Measurements from ENCODE around the gene SGIP1. TPM values are rescaled to one million over a fixed set of nuclear protein-coding genes. Genes with fewer than 3 reads are reported as not detected.
A peak's percentile ranks its signal among the peaks of the same experiment; 100 is the strongest.
"Not testable (repeated sequence)": the region's sequence is repeated elsewhere in the genome, so short reads cannot be mapped to it uniquely, and the experiment has no call there.

The SGIP1 gene
- total RNA-seq, 2 experiments from 2014 or later, result not detected

- Mint-ChIP-seq H3K36me3 (no peaks in the 10 kb centered on the region), H3K27me3 (peaks cover 11% of the 10 kb centered on the region), H3K27ac (no peak overlapping the region), H3K4me1 (peaks cover 6% of the 10 kb centered on the region), H3K4me3 (no peak overlapping the region), H3K9me3 (ENCODE audit: low read depth) (no peaks in the 10 kb centered on the region)
- CTCF ChIA-PET, result interaction anchor here (1.2 kb wide), 1 partner anchor 10 kb away, joined by 4 read pairs; no protein-coding TSS in a partner anchor
- no peak for DNase-seq
- ATAC-seq, result no peak
Measured at GRCh38 chr1:66775646-66776045, 241.7 kb downstream of the SGIP1 start.

DNA sequence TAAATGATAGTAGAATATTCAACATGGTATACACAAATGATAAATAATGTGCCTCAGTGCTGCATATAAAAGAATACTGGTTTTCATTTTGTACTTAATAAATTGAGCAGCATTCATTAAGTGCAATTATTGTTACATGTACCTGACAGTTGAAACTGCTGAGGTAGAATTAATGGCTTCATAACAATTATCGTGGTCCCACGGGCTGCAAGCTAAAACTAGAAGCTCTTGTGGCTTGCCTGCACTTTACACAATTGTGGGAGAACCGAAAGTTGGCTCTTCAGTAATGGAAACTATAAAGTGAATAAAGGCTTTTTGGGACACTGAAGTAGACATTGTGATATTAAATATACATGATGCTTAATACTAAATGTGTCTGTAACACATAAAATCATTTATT is 243.9 kb downstream of the SGIP1 start:
- ATAC-seq (no peak), DNase-seq (no peak)
- H3K9me3 Mint-ChIP-seq (ENCODE audit: low read depth), result no peaks in the 10 kb centered on the region
- no peaks in the 10 kb centered on the region for H3K36me3 Mint-ChIP-seq
- H3K27ac Mint-ChIP-seq, result no peak overlapping the region
- no peak overlapping the region for H3K4me3 Mint-ChIP-seq
- peaks cover 11% of the 10 kb centered on the region for H3K27me3 Mint-ChIP-seq
- CTCF ChIA-PET, result no interaction called here
- H3K4me1 Mint-ChIP-seq, result peaks cover 4% of the 10 kb centered on the region

DNA sequence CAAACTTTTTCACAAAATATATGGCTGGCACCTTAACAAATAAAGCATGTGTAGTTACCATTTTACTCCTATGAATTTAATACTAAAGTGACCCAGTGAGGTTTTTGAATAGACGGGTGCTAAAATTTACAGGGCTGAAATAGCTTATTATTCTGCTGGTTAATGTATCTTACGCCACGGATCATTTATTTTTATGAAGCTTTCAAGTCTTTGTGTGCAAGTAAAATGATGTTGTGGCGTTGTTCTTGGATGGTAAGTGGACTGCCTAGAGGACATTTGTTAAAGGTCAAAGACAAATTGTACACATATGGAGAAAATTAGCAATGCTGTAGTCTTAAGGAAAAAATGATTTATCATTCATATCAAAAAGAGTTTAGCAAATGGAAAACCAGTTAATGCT is 244.3 kb downstream of the SGIP1 start:
- Mint-ChIP-seq H3K36me3 (no peaks in the 10 kb centered on the region), H3K4me3 (no peak overlapping the region), H3K9me3 (ENCODE audit: low read depth) (no peaks in the 10 kb centered on the region), H3K4me1 (peaks cover 4% of the 10 kb centered on the region), H3K27me3 (peaks cover 11% of the 10 kb centered on the region), H3K27ac (no peak overlapping the region)
- ATAC-seq, result no peak
- CTCF ChIA-PET, result interaction anchor here (1.0 kb wide), 1 partner anchor 14 kb away, joined by 3 read pairs; no protein-coding TSS in a partner anchor
- DNase-seq, result no peak

DNA sequence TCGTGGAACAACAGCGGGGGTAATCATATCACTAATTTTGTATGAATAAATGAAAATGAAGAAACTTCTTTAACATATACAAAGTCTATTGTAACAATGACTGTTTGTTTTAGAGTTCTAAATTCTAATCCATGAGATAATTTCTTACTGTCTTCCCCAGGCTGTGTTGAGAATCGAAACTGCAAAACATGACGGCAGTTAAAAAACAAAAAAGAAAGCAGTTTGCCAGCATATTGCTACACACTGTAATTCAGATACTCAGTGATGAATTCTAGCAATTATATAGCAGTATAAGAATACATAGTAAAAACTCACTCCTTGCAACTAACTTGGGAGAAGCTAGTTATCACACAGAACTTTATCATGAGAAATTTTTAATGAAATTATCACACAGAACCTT is 245.0 kb downstream of the SGIP1 start:
- peak overlapping the region; percentile 27 for H3K4me3 Mint-ChIP-seq
- no peak overlapping the region for H3K27ac Mint-ChIP-seq
- CTCF ChIA-PET, result interaction anchor here (1.0 to 1.8 kb wide), 2 partner anchors 9 to 15 kb away, joined by 3 to 4 read pairs; no protein-coding TSS in a partner anchor
- peaks cover 4% of the 10 kb centered on the region for H3K4me1 Mint-ChIP-seq
- no peak for DNase-seq
- peaks cover 11% of the 10 kb centered on the region for H3K27me3 Mint-ChIP-seq
- H3K9me3 Mint-ChIP-seq (ENCODE audit: low read depth), result no peaks in the 10 kb centered on the region
- ATAC-seq, result no peak
- H3K36me3 Mint-ChIP-seq, result no peaks in the 10 kb centered on the region

DNA sequence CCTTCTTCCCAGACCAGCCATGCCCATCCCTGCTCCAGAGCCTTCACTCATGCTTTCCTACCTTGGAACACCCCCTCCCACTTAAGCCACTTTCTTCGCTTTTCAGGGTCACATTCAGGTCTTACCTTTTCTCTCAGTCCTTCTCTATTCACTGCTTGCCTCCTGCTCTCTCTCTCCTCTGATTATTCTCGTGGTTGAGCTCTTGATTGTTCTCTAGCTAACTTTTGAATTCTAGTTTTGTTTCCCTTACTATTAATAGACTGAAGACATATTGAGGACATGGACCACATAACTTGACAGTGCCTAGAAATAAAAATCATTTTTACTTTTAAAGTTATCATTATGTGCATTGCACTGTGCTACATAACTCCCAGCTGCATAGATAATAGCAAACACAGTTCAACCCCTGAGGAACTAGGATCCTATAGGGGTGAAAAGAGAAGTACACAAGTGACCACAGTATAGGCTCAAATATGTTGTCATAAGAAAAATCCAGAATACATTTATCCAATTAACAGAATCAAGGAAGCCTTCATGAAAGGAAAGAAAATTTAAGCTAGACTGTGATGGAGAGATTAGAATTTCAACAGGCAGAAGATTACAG is 245.6 kb downstream of the SGIP1 start:
- H3K27ac Mint-ChIP-seq, result peak overlapping the region; percentile 1
- CTCF ChIA-PET, result interaction anchor here (1.8 kb wide), 1 partner anchor 10 kb away, joined by 4 read pairs; no protein-coding TSS in a partner anchor
- H3K36me3 Mint-ChIP-seq, result no peaks in the 10 kb centered on the region

DNA sequence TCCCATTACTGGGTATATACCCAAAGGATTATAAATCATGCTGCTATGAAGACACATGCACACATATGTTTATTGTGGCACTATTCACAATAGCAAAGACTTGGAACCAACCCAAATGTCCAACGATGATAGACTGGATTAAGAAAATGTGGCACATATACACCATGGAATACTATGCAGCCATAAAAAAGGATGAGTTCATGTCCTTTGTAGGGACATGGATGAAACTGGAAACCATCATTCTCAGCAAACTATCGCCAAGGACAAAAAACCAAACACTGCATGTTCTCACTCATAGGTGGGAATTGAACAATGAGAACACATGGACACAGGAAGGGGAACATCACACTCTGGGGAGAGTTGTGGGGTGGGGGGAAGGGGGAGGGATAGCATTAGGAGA is 251.8 kb downstream of the SGIP1 start:
- CTCF ChIA-PET; H3K36me3 Mint-ChIP-seq; H3K9me3 Mint-ChIP-seq (ENCODE audit: low read depth); H3K27ac Mint-ChIP-seq; H3K4me1 Mint-ChIP-seq; DNase-seq; H3K27me3 Mint-ChIP-seq; ATAC-seq; H3K4me3 Mint-ChIP-seq: not testable (repeated sequence)

More for the DNA sequence above, 245.6 kb downstream of the SGIP1 start:
- Mint-ChIP-seq H3K4me3 (no peak overlapping the region), H3K4me1 (peaks cover 4% of the 10 kb centered on the region), H3K27me3 (peaks cover 11% of the 10 kb centered on the region), H3K9me3 (ENCODE audit: low read depth) (no peaks in the 10 kb centered on the region)
- ATAC-seq (no peak), DNase-seq (no peak)

DNA sequence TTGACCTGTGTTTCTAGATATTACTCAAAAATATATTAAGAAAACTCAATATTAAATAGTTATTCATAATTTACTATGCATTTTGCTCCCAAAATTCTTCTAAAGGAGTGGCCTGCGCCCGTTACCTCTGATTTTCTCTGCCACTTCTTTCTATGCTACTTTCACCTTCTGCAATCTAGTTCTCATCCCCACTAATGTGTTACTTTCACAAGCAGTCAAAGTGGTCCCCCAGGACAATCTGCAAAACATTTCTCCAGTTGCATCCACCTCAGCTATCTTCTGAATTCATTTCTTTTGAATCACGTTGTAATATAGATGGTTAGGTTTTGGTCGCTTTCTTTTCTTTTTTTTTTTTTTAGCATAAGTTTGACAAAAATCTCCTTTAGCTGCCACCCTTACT is 253.7 kb downstream of the SGIP1 start:
- no peak overlapping the region for H3K4me3 Mint-ChIP-seq
- ATAC-seq, result no peak
- DNase-seq, result no peak
- H3K9me3 Mint-ChIP-seq (ENCODE audit: low read depth), result no peaks in the 10 kb centered on the region
- peaks cover 10% of the 10 kb centered on the region for H3K4me1 Mint-ChIP-seq
- H3K27me3 Mint-ChIP-seq, result peaks cover 3% of the 10 kb centered on the region
- CTCF ChIA-PET, result interaction anchor here (1.4 kb wide), 1 partner anchor 361 kb away, joined by 4 read pairs; no protein-coding TSS in a partner anchor
- H3K27ac Mint-ChIP-seq, result no peak overlapping the region
- no peaks in the 10 kb centered on the region for H3K36me3 Mint-ChIP-seq

DNA sequence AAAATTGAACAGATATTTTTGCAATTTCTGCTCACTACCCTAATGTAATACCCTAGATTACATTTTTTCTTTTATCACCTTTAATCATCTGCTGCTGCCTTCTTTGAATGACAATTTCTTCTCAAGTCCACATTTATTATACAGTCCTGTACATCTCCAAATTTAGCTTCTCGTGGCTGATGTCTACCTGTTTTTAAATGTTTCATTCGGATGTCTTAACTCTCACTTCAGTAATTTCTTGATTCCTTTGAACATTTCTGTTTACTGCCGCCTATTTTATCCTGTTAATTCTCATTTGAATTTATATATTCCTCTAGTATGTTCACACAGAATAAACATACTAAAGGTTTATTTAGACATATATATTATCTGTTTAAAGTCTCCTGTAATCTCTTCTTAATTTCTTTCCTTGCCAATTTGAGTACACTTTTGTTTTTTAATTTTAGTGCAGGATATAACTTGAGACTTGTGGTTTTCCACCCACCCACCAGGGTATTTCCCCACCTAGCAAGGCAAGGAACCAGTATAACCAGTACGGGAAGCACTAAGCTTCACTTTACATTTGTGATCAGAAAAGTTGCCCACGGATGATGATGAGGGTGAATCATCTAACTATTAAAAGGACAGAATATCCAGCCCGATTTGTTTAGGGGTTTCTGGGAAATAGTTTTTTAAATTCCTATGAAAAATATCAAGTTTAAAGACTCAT is 254.4 kb downstream of the SGIP1 start:
- peak; percentile 54 for DNase-seq
- Mint-ChIP-seq H3K36me3 (no peaks in the 10 kb centered on the region), H3K4me3 (no peak overlapping the region), H3K27me3 (peaks cover 3% of the 10 kb centered on the region), H3K9me3 (ENCODE audit: low read depth) (no peaks in the 10 kb centered on the region), H3K4me1 (peaks cover 10% of the 10 kb centered on the region), H3K27ac (no peak overlapping the region)
- peak; percentile 58 for ATAC-seq
- CTCF ChIA-PET, result interaction anchor here (1.4 kb wide), 1 partner anchor 361 kb away, joined by 4 read pairs; no protein-coding TSS in a partner anchor

DNA sequence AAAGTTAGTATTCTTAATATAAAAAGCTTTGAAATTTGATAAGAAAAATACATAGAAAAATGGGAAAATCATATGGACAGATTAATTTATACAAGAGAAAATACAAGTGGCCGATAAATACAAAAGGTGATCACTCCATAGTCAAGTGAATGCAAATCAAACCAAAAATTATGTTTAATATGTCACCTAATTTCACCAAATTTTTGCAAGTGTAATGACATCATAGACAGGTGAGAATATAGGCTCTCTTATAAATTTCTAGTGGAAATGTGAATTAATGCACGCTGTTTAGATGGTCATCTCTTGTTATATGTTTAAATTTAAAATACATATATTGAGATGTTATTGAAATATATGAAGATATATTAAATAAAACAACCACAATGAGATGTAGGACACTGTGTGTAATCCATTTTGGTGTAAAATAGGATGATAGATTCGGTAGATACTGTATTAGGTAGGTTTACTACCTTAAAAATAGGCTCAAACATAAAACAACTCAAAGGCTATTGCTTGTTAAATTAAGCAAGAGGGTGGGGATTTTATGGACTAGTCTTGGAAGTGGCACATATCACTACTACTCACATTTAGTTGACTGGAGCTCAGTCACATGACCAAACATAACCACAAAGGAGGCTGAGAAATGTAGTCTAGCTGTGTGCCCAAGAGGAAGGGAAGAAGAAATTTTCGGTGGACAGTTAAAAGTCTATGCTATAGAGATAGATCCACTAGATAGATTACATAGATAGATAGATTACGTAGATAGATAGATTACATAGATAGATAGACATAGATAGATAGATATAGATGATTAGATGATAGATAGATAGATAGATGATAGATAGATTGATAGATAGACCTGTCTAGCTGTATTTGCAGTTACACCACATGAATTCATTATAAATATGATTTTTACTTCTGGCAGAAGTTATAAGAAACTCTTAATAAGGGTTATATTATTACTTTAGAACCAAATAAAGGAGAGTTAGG is 258.0 kb downstream of the SGIP1 start:
- DNase-seq (no peak), ATAC-seq (no peak)
- Mint-ChIP-seq H3K36me3 (no peaks in the 10 kb centered on the region), H3K4me3 (no peak overlapping the region), H3K27ac (no peak overlapping the region), H3K4me1 (peaks cover 10% of the 10 kb centered on the region), H3K9me3 (ENCODE audit: low read depth) (no peaks in the 10 kb centered on the region), H3K27me3 (peaks cover under 1% of the 10 kb centered on the region)
- CTCF ChIA-PET, result interaction anchor here (1.6 kb wide), 1 partner anchor 12 kb away, joined by 3 read pairs; no protein-coding TSS in a partner anchor

DNA sequence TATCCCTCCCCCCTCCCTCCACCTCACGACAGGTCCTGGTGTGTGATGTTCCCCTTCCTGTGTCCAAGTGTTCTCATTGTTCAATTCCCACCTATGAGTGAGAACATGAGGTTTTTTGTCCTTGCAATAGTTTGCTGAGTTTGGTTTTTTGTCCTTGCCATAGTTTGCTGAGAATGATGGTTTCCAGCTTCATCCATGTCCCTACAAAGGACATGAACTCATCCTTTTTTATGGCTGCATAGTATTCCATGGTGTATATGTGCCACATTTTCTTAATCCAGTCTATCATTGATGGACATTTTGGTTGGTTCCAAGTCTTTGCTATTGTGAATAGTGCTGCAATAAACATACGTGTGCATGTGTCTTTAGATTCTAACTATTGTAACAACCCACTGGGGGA is 261.9 kb downstream of the SGIP1 start:
- H3K4me1 Mint-ChIP-seq; DNase-seq; H3K27me3 Mint-ChIP-seq; CTCF ChIA-PET; ATAC-seq; H3K9me3 Mint-ChIP-seq (ENCODE audit: low read depth); H3K4me3 Mint-ChIP-seq; H3K27ac Mint-ChIP-seq; H3K36me3 Mint-ChIP-seq: not testable (repeated sequence)

Small RNAs within 50 kb of the gene (microRNA-seq; reads per million reads assigned to microRNA genes)
- not detected for gene MIR3117

Other genes starting within 250 kb of the SGIP1 start
- gene DYNLT5, start 218.3 kb downstream of the SGIP1 start, total RNA-seq, result not detected

Data from activated CD8-positive, alpha-beta memory T cell treated with anti-CD3 and anti-CD28 coated beads, Interleukin-2, amount 10 ng/mL, durations not matched to agents 7 days and 5 days (primary cell).